HuH-7 (cell line): ENCODE results near the gene CHST1.

Experiments used
- DNase-seq: peaks from one replicate; pipeline ENCODE4 v3.0.0; 2011; ENCODE audit warnings: low spot score

Gene CHST1

DNA sequence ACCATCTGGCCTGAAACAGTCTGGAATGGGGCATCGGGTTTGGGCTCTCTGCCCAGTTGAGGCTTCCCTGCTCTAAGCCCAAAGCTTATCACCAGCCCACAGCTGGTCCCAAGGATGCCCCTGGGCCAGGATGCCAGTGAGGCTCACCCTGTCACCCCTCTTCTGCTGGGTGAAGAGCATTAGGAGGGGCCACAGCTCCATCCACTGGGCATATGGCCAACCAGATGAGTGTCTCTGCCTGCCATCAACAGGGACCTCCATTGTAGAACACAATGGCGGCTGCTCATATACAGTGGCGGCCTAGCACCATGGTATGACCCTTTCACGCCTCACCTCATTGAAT, 5.6 kb downstream of the CHST1 start:
- DNase-seq = no peak

DNA sequence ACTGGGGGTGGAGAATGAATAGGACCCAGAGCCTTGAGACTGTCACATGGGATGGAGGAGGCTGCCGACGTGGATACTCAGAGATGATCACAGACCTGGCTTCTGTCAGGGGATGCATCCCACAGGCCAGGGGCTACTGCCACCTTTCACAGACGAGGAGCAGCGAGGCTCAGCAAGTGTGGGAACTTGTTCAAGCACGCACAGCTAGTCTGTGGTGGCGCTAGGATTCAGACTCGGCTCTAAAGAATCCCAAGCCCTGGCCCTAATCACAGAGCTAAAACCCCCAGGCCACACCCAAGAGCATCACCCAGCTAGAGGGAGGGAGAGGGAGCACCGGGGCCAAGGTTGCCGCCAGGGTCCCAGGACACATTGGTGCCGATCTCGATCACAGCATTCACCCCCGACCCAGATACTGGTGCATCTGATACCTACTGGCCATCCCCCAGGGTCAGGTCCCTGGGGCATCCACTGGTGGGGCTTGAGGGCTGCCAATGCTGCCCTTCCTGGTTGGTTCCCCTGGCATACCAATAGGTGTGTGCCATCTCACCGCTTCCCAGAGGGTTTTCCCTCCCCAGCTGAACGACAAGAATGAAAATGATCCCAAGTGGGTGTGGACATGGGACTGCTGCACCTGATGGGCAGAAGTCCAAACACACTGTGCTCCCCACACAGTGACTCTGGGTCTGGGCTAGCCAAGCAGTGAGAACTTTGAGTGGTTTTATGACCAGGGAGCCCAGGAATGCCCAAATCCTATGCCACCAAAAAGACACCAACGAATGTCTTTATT, 6.2 kb downstream of the CHST1 start:
- DNase-seq = no peak

DNA sequence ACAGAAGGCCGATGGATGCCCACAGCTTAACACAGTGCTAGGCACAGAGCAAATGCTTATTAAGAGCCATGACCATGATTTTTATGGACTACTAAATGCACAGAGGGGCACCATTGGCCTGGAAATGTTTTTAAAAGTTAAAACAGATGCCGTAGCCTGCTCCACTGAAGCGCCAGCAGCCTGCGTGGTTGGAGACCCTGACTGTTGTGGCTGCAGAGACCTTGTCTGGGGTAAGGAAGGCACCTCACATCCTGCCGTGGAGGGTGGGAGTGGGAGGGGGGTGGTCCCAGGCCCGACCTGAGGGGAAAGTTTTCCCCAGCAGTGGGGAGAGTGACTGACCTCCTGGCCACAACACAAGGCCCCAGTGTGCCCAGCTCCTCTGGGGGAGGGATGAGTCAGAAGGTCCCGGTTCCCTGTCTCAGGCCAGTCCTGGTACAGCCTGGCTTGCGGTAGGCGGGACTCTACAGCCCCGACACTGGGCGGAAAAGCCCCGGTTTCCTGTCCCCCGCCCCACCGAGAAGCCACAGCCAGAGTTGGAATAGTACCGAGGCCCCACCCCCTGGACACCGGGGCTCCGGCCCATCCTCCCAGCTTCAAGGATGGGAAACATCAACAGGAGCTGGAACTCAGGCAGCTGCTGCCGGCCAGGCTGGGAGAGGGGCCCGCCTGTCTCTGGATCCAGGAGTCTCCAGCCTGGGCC, 7.0 kb downstream of the CHST1 start:
- no peak for DNase-seq

GRCh38 chr11:45657496-45658260, 7.7 kb downstream of the CHST1 start:
- DNase-seq = no peak

- DNase-seq = no peak
Observed at GRCh38 chr11:45655831-45656230, 9.6 kb downstream of the CHST1 start.

DNA sequence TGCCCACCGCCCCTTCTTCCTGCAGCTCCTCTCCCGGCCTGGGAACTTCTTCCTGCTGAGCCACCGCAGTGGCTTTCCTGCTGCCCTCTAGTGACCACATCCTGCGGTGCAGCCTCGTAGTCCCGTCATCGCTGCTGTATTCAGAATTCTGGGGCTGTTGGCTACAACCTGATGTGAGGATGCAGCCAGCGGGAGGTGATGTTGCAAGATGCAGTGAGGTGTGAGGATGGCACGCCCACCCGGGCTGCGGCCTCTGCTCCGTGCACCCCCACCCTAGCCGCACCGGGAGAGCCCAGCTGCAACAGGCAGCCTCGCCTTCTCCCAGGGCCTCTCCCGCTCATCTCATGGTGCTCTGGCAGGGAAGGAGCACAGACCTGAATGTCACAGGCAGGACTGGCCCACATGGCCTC, 10.1 kb downstream of the CHST1 start:
- DNase-seq = peak; percentile 90

DNA sequence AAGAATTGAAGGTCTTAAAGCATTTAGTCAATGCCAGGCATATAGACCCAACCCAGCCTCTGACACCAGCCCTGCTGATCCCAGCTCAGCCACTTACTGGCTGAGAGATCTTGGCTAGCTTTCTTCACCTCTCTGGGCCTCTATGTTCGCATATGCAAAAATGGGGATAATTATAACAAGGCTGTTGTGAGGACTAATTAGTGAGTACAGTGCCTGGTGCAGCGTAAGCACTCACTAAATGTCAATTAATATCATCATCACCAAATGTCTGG, 10.5 kb downstream of the CHST1 start:
- no peak for DNase-seq

DNA sequence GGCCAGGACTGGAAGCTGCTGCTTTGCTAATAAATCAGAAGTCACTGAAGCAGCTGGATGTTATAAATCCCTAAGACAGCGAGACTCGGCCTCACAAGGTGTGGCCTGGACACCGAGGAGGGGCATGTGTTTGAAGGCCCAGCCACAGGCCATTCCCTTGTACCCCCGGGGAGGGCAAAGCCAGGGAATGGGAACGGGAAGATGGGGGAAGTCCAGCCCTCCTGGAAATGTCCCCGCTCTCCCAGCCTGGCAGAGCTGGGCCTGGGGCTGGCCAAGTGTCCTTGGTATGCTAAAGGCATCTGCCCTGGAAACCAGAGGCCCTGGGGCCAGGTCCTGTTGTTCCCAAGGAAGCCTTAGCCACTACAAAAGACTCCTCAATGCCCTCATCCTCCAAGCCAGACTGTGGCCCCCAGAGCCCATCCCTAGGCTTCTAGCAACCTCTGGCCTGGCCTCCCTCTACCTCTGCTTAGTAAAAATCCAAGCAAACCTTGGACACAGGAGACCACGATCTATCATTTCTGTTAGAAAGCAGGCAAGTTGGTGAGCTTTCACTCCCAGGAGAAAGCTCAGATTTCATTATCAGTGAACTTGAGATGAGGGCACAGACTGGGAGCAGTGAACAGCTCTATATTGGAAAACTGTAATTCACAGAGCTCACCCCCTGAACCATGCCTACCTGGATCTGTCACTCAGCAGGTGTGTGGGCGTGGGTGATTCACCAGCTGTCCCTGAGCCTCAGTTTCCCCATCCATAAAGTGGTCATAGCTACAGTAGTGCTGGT, 11.0 kb downstream of the CHST1 start:
- DNase-seq = no peak

- DNase-seq = no peak
Observed at GRCh38 chr11:45653277-45653676, 12.1 kb downstream of the CHST1 start.

DNA sequence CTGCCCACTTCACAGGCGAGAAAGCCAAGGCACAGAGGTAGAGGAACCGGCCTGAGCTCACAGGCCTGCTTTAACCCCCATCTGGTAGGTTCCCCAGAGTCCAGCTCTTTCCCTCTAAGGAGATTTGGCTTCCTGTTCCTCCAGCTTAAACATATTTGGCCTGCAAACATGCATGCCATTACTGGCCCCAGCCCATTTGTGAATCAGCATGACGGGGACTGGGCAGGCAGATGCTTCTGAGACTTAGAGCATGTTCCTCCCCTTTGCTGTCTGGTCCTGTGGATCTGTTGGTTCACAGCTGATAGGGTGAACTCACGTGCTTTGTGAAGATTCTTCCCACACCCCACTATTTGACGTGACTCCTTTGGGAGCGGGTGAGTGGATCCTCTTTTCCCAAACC, 12.6 kb downstream of the CHST1 start:
- DNase-seq = no peak

- no peak for DNase-seq
Observed at GRCh38 chr11:45651841-45652749, 13.3 kb downstream of the CHST1 start.

DNA sequence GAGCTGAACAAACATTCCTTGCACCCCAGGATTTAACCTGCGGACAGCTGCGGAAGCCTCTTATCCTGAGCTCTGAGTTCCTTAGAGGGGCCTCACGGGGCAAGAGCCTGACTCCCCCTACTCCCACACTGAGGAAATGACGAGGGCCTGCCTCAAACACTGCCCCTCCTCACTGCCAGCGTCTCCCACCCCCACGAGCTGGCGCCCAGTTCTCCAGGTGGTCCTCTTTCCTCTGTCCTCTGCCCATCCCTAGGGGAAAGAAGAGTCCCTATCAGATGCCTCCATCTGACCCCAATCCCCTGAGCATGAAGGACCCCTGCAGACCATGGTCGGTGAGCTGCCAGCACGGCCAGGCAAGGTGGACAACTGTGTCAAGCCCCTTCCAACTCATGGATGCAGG, 14.3 kb downstream of the CHST1 start:
- DNase-seq = no peak

DNA sequence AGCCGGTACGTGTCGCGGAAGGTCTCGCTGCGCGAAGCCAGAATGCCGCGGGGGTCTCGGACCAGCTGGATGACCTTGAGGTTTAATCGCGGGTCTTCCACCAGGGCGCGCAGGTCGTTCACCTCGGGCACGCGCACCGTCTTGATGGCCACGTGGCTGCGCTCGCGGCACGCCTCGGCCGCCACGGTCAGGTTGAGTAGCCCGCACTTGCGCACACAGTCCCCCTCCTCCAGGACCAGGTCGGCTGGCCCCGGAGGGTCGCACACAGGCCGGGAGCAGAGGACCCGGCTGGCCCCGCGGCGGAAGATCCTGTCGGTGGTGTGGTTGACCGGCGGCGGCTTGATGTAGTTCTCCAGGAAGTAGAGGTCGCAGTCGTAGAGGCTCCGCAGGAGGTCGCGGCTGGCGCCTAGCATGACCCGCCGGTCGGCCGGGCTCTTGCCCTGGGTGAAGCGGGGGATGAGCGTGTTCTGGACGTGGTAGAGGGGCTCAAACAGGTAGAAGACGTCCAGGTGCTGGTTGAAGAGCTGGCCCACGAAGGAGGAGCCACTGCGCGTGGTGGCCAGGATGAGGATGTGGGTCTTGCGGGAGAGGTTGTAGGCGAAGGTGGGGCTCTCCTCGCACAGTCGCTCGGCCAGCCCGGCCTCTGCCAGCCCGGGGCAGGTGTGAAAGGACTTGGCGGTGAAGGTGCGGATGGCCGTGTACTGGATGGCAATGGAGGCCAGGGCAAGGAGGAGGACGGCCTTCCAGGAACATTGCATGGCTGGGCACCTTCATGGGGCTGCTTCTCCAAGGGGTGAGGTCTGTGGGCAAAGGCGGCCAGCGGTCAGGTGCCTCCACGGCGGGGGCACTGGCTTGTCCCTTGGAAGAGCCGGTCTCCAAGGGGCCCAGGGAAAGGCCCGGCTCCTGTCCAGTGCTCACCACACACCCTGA, 15.0 kb downstream of the CHST1 start:
- DNase-seq = no peak

DNA sequence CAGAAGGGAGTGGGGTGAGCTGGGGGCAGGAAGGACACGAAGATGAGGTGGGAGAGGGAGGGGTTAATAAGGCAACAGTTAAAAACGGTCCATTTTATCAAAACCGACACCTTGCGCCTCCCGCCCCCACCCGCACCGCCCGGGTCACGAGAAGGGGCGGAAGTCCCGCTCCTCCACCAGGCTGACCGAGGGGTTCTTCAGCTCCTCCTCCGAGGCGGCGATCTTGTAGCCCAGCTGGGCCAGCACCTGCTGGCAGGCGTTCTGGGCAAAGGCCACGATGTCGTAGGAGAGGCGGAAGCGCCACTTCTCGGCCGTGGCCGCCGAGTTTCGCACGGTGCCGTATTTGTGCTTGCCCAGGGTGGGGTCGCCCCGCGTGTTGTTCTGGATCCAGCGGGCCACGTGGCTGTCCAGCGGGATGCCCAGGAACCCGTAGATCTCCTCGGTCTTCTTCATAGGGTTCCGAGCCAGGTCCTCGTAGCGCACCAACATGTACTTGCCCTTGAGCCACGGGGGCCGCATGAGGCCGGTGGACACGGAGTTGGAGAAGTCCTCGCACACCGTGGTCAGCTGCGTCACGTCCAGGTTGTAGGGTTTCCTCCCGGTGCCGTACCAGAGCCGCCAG, 15.8 kb downstream of the CHST1 start:
- peak; percentile 2 for DNase-seq

DNA sequence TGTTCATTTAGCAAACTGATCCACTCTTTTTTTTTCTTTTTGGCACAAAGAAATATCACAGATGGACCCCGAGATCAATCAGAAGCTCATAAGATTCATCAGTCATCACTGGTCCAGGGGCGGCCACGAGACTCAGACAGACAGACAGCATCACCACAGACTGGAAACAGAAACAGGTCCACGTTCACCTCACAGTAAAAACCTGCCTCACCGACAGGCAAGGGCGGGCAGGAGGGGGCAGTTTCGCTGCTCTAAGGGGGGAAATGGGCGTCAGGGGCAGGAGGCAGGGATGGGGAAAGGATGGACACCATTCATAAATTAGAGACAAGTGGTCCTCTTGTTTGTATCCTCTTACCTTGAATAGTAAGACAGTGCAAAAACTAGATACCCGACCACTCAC, 16.5 kb downstream of the CHST1 start:
- peak; percentile 5 for DNase-seq

GRCh38 chr11:45647786-45648185, 17.6 kb downstream of the CHST1 start:
- DNase-seq = no peak

- DNase-seq = no peak
Observed at GRCh38 chr11:45647329-45647728, 18.1 kb downstream of the CHST1 start.

DNA sequence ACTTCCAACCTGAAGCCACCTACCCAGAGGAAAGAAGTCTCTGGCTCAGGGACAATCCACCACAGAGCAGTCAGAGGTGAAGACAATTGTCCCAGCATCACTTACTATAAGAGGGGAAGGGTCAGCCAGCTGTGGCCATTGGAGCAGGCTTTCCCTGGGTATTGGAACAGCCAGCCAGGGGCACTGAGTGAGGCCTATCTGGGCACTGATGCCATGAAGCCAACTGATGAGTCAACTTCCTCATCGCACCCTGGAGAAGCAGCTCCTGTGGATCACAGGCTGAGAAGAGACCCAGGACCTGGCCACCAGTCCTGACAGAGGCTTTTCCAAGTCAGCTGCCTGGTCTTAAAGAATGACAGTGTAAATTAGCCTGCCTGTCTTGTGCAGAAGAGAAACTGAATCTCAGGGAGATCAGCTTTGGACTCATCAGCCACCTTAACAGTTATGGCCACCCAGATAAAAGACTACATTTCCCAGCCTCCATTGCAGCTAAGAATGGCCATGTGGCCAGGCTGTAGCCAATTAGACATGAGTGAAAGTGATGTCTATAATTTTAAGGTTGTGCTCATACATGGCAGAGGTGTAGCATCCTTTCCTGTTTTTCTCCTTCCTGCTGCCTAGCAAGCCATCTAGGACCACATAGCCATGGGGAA, 19.0 kb downstream of the CHST1 start:
- peak; percentile 2 for DNase-seq
